SU-DHL-6 (cell line): ENCODE data around the gene RAB27B.

Source experiments
- H2AFZ ChIP-seq: fragments of 200-600 bp; sonication (generic); 2 replicates; pipeline ENCODE4 v1.6.1; 2014; ENCODE audit warnings: low read depth, mild to moderate bottlenecking, moderate library complexity, mixed read lengths, antibody characterized with exemption, low read length; ENCODE audit not compliant: severe bottlenecking
- H3F3A ChIP-seq: fragments of 200-600 bp; shearing (Covaris generic); 2 replicates; pipeline ENCODE4 v1.6.0; 2016; ENCODE audit warnings: antibody characterized with exemption, mild to moderate bottlenecking; ENCODE audit not compliant: insufficient read depth
- H3K27ac ChIP-seq: fragments of 200-600 bp; sonication (generic); 2 replicates; pipeline ENCODE4 v1.5.1; 2016; ENCODE audit warnings: low read depth, mild to moderate bottlenecking, low read length, moderate library complexity, mixed read lengths
- H3K27me3 ChIP-seq: fragments of 200-600 bp; sonication (generic), shearing (Covaris generic); 2 replicates; pipeline ENCODE4 v1.6.0; 2014; ENCODE audit warnings: mild to moderate bottlenecking, low read length
- H3K36me3 ChIP-seq: fragments of 200-600 bp; sonication (generic); 2 replicates; pipeline ENCODE4 v1.6.1; 2014; ENCODE audit warnings: mild to moderate bottlenecking, low read length, mixed read lengths
- H3K4me2 ChIP-seq: fragments of 300-600, 200-600 bp; shearing (Covaris generic), sonication (generic); 2 replicates; pipeline ENCODE4 v1.6.0; 2014; ENCODE audit warnings: low read length, low read depth, mild to moderate bottlenecking; ENCODE audit not compliant: poor library complexity, severe bottlenecking
- H3K4me3 ChIP-seq: fragments of 200-600 bp; sonication (generic); 2 replicates; pipeline ENCODE4 v1.5.1; 2014; ENCODE audit warnings: antibody characterized with exemption, low read length, mild to moderate bottlenecking, mixed read lengths; ENCODE audit not compliant: insufficient read depth, poor library complexity, severe bottlenecking
- H3K79me2 ChIP-seq: fragments of 200-600 bp; sonication (generic); 2 replicates; pipeline ENCODE4 v1.6.1; 2014; ENCODE audit warnings: mild to moderate bottlenecking, low read length, moderate library complexity; ENCODE audit not compliant: insufficient read depth
- H3K9ac ChIP-seq: fragments of 200-600 bp; sonication (generic); 2 replicates; pipeline ENCODE4 v1.7.0; 2014; ENCODE audit warnings: mild to moderate bottlenecking, low read length
- H3K9me2 ChIP-seq: fragments of 200-600 bp; sonication (generic); replicated peaks from 2 replicates; pipeline ENCODE4 v1.6.1; 2014; ENCODE audit warnings: low read length; ENCODE audit not compliant: insufficient read depth
- H3K9me3 ChIP-seq: fragments of 200-600 bp; sonication (generic); 2 replicates; pipeline ENCODE4 v1.6.1; 2014; ENCODE audit warnings: low read length, mixed read lengths; ENCODE audit not compliant: insufficient read depth
- H4K20me1 ChIP-seq: fragments of 200-600 bp; sonication (generic); 2 replicates; pipeline ENCODE4 v1.6.1; 2014; ENCODE audit warnings: low read depth, mild to moderate bottlenecking, antibody characterized with exemption, low read length, moderate library complexity, mixed read lengths
- CTCF ChIP-seq: fragments of 200-600 bp; sonication (generic); IDR thresholded peaks from one replicate; pipeline ENCODE4 v1.5.1; 2017; ENCODE audit warnings: antibody characterized with exemption, mild to moderate bottlenecking, low read length, moderate library complexity; ENCODE audit not compliant: insufficient read depth, poor library complexity, severe bottlenecking
- EZH2phosphoT487 ChIP-seq: fragments of 200-600 bp; sonication (generic), shearing (Covaris generic); conservative IDR thresholded peaks from 2 replicates; pipeline ENCODE4 v1.6.1; 2018; ENCODE audit warnings: mild to moderate bottlenecking, antibody characterized with exemption, low read length, moderate library complexity, mixed read lengths

The RAB27B gene

DNA sequence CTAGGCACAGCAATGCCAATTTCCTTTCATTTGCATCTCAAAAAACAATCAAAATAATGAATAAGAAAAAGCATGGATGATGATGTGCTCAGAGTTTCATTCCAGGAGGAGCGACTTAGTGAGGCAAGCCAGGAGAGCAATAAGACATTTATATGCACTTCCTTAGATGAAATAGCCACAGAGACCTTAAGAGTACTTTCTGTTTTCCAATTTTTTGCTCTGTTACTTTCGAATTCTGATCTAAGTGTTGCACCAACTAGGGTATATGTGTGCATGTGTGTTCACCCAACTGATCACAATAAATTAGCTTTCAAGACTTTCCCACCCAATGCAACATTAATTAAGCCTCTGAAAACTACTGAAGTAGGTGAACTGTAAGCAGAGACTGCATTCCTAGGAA, 709 bp downstream of the RAB27B start:
- H2AFZ ChIP-seq = no peak overlapping the region
- H3K9me2 ChIP-seq = no peaks in the 10 kb centered on the region
- H3K4me3 ChIP-seq = no peak overlapping the region
- no peaks in the 10 kb centered on the region; the same call in 1 of the 2 replicates for H3K9me3 ChIP-seq
- no peaks in the 10 kb centered on the region; the same call in 1 of the 2 replicates for H3K27me3 ChIP-seq
- no peaks in the 10 kb centered on the region for H4K20me1 ChIP-seq
- H3K79me2 ChIP-seq = no peaks in the 10 kb centered on the region
- no peak overlapping the region for H3K4me2 ChIP-seq
- H3K9ac ChIP-seq = no peak overlapping the region
- no peaks in the 10 kb centered on the region for H3K36me3 ChIP-seq
- H3K27ac ChIP-seq = no peak overlapping the region
- no peaks in the 10 kb centered on the region for H3F3A ChIP-seq
- TF ChIP-seq CTCF (no peak), EZH2phosphoT487 (no peak)

DNA sequence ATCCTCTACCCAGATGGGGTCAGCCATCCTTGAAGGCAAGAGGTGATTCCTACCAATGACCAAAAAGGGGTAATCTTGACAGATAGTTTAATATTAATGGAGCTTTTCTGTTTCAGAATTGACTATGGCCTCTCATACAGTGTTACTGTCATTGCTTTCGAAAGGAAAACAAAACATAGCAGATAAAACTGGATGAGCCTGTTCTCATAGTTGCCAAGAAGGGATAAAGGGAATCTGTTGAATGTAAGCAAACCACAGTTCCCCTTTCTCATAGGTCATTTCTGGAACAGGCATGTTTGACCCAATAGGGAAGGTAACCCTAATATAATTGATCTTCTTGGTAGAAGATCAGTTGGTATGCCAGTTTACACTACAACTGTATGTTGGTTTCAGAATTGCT, 1.6 kb downstream of the RAB27B start:
- TF ChIP-seq EZH2phosphoT487 (no peak), CTCF (no peak)
- no peaks in the 10 kb centered on the region for H3F3A ChIP-seq
- H3K27me3 ChIP-seq = no peaks in the 10 kb centered on the region; the same call in 1 of the 2 replicates
- H3K9me3 ChIP-seq = no peaks in the 10 kb centered on the region; the same call in 1 of the 2 replicates
- no peak overlapping the region for H3K9ac ChIP-seq
- H3K36me3 ChIP-seq = no peaks in the 10 kb centered on the region
- H3K9me2 ChIP-seq = no peaks in the 10 kb centered on the region
- no peak overlapping the region for H3K27ac ChIP-seq
- no peak overlapping the region for H2AFZ ChIP-seq
- no peaks in the 10 kb centered on the region for H4K20me1 ChIP-seq
- H3K4me3 ChIP-seq = no peak overlapping the region
- no peak overlapping the region for H3K4me2 ChIP-seq
- no peaks in the 10 kb centered on the region for H3K79me2 ChIP-seq

GRCh38 chr18:54830260-54830659, 2.0 kb downstream of the RAB27B start:
- Histone ChIP-seq H4K20me1 (no peaks in the 10 kb centered on the region), H2AFZ (no peak overlapping the region), H3K4me2 (no peak overlapping the region), H3K9me3 (no peaks in the 10 kb centered on the region; the same call in 1 of the 2 replicates), H3K27ac (no peak overlapping the region), H3K27me3 (no peaks in the 10 kb centered on the region; the same call in 1 of the 2 replicates), H3K79me2 (no peaks in the 10 kb centered on the region), H3K9me2 (no peaks in the 10 kb centered on the region), H3K36me3 (no peaks in the 10 kb centered on the region), H3K9ac (no peak overlapping the region), H3F3A (no peaks in the 10 kb centered on the region), H3K4me3 (no peak overlapping the region)
- TF ChIP-seq CTCF (no peak), EZH2phosphoT487 (no peak)
